HG02938 (cell line): Measurements from ENCODE around the gene SDHAF1.

Experiments used
- ATAC-seq: cut with Tn5 transposase; IDR thresholded peaks from one replicate; pipeline ENCODE4 v1.9.1; 2021; ENCODE audit warnings: mild to moderate bottlenecking, moderate library complexity; ENCODE audit not compliant: unreplicated experiment

Gene SDHAF1

GRCh38 chr19:35986664-35987570 is 8.1 kb upstream of the SDHAF1 start:
- no peak for ATAC-seq

GRCh38 chr19:35987571-35987896 is 7.5 kb upstream of the SDHAF1 start:
- ATAC-seq, result no peak

DNA sequence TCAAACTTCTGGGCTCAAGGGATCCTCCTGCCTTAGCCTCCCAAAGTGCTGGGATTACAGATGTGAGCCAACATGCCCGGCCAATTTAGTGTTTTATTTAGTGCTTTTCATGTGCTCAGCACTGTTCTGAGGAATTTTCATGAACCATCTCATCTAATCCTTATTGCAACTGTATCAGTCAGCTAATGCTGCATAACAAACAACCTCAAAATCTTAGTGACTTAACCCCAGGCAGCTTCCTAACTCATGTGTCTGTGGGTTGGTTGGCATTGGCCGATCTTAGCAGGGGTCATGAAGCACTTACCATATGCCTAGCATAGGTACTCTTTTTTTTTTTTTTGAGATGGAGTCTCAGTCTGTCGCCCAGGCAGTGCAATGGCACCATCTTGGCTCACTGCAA is 6.2 kb upstream of the SDHAF1 start:
- no peak for ATAC-seq

GRCh38 chr19:35990156-35990555 is 4.8 kb upstream of the SDHAF1 start:
- no peak for ATAC-seq

DNA sequence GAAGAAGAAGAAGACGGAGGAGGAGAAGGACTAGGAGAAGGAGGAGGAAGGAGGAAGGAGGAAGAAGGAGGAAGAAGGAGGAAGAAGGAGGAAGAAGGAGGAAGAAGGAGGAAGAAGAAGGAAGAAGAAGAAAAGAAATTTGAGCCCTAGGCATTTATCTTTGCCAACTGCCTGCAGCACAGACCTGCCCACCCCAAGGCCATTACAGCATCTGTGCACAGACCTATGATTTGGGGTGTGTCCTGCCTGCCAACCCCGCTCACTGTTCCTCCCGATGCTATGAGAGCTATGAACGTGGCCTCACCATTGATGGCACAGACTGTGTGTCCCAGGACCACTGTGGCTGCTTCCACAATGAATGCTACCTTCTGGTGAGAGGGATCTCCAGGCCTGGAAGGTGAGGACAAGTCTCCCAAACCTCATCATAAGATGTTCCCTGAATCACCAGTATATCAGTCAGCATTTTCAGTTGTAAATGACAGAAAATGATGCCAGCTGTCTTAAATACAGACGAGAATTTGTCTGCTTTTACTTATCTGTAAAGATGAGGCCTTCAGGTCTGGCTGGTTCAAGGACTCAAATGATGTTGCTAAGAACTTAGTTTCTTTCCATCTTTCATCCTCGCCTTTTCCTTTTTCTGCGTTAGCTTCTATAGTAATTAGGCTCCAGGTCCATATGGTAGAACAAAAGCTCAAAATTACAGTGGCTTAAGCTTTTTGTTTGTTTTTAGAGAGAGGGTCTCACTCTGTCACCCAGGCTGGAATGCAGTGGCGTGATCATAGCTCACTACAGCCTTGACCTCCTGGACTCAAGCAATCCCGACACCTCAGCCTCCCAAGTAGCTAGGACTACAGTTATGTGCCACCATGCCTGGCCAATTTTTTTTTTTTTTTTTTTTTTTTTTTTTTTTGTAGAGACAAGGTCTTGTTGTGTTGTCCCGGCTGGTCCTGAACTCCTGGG is 3.9 kb upstream of the SDHAF1 start:
- no peak for ATAC-seq

DNA sequence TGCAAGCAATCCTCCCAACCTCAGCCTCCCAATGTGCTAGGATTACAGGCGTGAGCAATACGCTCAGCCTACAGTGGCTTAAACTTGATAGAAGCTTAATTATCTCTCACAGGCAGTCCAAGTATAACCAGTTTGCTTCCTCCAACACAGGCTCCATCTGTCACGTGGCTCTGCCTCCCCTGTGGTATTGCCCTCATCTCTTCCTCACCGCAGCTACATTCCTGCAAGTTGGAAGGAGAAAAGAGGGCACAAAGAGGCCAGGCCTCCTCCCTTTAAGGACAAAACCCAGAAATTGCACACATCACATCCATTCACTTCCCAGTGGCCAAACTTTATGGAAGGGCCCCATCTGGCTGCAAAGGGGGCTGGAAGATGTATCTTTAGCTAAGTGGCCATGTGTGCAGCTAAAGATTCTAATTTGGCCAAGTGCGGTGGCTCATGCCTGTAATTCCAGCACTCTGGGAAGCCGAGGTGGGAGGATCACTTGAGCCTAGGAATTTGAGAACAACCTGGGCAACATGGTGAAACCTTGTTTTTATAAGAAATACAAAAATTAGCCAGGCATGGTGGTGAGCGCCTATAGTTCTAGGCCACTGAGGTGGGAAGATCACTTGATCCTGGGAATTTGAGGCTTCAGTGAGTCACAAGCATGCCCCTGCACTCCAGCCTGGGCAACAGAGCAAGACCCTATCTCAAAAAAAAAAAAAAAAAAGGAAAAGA is 3.1 kb upstream of the SDHAF1 start:
- no peak for ATAC-seq

DNA sequence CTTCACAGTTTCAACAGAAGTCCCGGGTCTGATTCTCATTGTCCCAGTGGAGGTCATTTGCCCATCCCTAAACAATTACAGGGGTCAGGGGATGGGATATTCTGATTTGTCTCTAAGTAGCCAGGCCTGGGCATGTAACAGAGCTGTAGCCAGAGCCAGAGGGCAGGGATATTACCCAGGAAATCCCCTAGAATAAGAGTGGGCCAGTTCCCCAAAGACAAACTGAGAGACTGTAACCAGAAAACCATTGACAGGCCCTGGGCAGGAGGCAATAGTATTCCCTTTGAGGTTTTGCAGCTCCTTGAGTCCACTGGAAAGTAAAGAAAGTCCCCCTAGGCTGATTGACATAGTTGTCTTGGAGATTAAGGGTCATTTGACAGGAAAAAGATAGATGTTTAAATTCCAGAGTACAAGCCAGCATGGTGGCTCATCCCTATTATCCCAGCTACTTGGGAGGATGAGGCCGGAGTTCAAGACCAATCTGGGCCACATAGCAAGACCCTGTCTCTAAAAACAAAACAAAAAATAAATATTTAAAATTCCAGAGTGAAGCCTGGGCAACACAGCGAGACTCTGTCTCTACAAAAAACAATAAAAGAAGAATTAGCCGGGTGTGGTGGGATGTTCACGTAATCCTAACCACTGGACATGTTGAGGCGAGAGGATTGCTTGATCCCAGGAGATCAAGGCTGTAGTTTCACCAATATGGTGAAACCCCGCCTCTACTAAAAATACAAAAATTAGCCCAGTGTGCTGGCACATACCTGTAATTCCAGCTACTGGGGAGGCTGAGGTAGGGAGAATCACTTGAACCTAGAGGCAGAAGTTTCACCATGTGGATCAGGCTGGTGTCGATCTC is 1.9 kb upstream of the SDHAF1 start:
- no peak for ATAC-seq

DNA sequence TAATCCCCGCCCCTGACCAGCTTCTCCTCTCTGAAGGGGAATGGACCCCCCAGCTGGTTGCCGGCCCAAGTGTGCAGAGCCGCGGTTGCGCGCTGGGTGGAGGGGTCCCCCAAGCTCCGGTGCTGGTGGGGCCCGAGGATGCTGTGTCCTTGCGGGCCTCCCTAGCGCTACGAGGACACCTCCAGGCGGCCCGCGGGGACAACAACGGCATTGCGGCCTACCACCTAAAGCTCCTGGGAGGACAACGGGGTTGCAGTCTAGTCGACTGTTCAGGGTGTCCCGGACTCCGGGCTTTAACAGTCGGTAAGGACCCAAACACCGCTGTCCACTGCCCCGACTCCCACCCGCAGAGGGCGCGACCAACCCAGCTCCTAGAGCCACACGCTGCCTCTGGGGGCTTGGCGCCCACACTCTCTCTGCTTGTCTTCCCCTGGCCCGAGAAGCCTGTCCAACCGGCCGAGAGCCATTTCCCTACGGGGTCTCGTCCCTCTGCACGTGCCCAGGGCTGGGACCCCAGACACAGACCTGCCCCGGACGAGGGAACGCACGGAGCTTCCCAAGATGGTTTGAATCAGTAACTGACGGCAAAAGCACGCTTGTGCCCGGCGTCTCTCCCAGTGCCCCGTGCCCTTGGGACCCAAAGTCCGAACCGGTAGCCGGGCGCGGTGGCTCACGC is 927 bp upstream of the SDHAF1 start:
- ATAC-seq, result no peak

- ATAC-seq, result no peak
These were observed 1.8 kb downstream of the SDHAF1 start for GRCh38 chr19:35996777-35997176.

DNA sequence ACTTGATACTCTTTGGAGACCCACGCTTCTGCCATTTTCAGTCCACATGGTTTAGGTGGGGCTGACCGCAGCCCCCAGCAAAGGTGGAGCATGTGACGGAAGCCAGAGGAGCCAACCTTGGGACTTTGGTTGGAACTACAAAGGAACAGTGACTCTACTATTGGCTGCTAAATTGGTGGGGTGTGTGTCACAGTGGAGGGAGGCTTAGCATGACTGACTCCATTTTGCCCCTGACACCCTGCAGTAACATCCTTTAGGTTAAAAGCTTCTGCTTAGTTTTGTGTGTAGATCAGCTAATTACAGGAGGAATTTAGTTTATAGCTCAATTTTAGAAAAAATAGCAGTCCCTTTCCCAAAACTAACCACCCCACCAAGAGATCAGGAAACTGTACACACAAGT is 6.6 kb downstream of the SDHAF1 start:
- no peak for ATAC-seq

DNA sequence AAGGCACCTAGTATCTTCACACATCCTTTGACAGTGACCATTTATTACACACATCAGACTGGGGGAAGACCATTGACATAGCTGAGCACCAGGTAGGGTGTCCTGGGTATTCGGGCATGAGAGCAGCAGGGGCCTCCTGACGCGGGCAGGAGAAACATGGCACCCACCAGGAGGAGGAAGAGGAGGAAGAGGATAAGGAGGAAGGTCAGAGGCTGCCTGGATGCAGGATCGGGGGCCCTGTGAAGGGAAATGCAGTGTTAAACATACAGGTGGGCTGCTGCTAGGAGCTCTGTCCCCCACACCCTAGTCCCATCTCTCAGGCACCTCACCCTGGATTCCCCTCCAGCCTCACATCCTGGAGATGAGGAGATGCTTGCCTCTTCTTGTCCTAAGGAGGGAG is 8.3 kb downstream of the SDHAF1 start:
- no peak for ATAC-seq

- ATAC-seq, result no peak
These were observed 12.0 kb downstream of the SDHAF1 start for GRCh38 chr19:36006955-36007354.

DNA sequence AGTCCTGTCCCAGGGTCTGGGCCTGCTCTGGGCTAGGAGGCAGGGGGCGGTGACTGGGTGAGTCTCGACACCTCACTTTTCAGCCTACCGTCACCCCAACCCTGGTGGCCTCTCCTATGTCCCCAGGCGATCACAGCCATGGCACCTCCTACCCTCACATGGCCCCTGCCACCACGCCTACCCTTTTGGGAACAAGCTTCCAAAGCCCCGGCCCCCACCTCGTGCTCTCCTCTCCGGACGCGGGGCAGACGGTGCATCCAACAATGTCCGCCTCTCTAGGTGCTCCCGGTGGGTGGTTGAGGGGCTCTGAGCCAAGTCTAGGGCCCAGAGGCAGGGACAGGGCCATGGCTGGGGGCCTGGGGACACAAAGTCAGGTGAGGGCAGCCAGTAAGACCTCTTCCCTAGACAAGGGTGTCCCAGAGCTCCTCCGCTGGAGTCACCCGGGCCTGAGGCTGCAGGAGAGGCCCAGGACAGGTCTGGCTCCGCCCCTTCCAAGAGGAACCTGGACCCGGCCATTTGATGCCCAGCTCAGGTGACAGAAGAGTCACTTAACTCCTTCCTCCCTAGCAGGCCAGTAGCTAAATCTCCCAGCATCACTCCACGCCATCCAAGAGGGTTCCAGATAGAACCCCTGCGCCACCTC is 13.5 kb downstream of the SDHAF1 start, which contains the start of gene SYNE4:
Gene SYNE4, minus strand, starts transcription at position 478 of the 643 bp plus-strand sequence. Its CDS starts 132 bp downstream, at position 346.
- no peak for ATAC-seq

DNA sequence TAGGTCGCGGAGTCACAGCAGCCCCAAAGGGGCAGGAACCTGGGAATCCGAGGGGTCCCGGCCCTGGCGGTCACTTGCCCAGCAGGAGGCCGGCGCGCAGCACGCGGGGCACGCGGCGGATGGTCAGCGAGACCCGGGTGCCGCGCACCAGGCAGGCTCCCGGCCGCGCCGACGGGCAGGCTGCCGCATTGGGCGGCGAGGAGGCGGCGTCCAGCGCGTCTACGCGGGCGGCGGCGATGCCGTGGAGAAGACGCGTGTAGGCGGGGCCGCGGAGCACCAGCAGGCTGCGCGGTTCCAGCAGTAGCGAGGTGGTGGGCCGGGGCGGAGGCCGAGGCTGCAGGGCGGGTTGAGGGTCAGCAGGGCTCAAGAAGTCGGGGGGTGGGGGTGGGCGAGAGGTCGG is 14.2 kb downstream of the SDHAF1 start:
- no peak for ATAC-seq

- no peak for ATAC-seq
These were observed 14.8 kb downstream of the SDHAF1 start for GRCh38 chr19:36009633-36010379.

- no peak for ATAC-seq
These were observed 15.4 kb downstream of the SDHAF1 start for GRCh38 chr19:36010402-36010801.

GRCh38 chr19:36013280-36014011 is 18.5 kb downstream of the SDHAF1 start:
- ATAC-seq, result no peak
